HG02852 (cell line): ENCODE results near the gene ZNF385B.

ENCODE experiments used
- ATAC-seq: cut with Tn5 transposase; IDR thresholded peaks from one replicate; pipeline ENCODE4 v1.9.1; 2021; ENCODE audit warnings: mild to moderate bottlenecking, moderate library complexity; ENCODE audit not compliant: unreplicated experiment

The ZNF385B gene

DNA sequence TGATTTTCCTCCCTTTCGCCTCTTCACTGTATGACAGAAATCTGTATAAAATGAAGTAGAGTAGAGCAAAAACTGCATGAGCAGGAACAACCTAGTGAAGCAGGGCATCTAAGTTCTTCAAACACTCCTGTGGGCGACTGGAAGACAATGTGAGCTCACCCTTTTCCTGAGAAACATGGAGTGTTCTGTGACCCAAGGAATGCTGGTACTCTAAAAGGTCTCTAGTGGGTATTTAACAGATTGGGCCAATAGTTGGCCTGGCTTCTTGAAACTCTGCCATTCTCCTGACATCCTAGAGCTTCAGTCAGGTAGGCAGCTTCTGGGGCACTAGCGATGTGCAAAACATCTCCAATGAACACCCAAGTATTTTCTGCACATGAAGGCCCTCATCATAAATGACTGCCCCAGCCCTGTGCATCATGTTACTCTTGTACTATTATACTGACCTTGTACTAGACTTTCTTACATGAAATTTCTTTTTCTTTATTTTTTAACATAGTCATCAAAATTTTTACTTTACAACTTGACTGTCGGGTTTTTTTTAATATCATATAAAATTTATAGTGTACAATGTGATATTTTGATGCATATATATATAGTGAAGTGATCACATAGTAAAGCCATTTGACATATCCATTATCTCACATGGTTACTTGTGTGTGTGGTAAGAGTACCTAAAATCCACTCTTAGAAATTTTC is 302.2 kb downstream of the ZNF385B start:
- ATAC-seq, result no peak

DNA sequence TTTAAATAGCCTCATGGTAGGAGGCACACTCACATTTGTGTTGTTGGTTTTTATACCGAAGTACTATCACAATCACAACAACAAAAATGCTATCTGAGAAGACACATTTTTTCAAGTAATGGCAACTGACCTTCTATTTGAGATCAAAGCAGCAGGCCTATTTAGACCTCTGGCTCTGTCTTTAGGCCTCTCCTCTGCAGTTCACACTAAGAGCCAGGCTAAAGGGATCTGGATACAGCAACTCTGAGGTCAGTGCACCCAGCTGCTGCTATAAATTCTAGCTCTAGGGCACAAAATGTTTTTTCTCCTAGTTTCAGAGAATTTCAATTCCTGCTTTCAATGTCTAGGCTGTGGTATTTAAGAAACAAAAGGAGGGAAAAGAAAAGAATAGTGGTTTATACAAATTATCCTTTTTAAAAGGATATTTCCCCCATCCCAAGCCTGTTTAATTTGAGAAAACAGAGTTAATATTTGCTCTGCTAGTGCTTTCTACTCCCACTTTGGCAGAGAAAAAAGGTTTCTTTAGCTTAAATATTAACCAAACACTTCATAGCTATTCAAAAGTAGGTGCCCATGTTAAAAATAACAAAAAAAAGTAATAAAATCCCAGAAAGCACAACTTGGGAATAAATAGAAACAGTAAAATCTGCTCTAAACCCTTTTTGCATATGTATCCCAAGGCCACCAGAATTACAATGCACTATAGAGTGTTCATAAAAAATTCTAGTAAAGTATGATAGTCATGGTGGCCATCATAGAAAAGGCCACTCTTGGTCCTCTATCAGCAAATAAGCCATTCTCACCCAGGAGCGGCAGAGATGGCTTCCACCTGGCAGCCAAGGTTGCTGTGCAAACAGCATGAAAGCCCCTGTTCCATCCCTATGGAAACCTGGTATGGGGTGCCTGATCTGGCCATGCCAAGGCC is 303.1 kb downstream of the ZNF385B start:
- no peak for ATAC-seq

DNA sequence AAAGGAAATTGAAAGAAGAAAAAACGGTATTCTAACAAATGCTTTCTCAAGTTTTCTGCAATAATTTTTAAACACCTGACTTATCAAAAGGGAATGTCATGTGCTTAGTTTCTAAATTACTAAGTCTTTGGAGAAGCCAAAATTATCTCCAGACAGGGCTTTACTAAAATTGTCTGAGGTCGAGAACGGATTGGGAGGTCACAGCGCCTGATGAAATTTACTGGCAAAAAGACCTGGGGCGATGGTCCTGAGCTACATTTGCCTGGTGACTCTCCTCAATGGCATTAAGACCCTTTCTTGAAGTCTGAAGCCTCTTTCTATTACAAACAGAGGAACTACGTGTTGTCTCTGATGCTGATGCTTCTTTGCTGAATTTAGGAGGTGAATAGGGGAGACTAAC is 305.0 kb downstream of the ZNF385B start:
- no peak for ATAC-seq

DNA sequence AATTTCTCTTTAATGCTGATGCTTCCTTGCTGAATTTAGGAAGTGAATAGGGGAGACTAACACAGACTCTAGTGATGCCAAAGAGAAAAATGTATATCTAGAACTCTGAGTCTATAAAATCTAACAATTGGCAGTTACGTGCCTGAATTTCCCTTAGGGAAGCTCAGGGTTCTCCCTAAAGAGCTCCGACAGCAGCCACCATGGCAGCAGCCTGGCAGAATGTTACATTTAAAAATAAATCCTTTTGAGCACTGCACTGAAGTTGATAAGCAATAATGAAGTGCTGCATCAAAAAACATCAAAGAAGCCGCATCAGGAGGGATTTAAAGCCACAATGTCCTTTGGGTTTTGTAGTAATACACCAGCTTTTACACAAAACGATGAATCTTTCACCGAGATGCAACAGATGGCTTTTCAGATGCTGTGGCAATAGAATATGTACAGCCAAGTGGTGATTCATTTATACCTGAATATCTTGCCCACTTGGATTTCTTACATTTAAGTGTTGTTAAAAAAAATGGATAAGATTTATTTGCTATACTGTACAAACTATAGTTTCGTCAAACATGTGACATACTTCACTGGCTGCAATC is 305.6 kb downstream of the ZNF385B start:
- no peak for ATAC-seq

DNA sequence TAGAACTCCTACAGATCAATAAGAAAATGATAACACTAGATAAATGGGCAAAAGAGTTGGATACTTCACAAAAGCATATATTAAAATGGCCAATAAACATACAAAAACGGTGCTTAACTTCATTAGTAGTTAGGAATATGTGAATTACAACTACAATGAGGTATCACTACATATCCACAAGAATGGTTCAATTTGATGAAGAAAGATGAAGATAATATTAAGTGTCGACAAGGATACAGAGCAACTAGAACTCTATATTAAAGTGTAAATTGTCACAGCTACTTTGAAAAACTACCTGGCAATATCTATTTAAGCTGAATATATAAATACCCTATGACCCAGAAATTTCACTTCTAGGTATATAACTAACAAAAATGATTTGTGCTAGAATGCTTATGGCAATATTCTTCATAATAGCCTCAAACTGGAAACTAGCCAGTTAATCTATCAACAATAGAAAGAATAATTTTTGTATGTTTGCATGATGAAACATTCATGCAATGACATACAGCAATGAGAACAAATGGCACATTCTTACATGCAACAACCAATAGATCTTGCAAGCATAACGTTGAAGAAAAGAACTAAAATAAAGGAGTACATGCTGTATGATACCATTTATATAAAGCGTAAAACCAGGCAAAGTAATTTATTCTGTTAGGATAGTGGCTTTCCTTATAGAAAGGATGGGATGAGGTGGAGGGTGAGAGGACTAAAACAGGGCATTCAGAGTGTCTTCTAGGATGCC is 306.6 kb downstream of the ZNF385B start:
- ATAC-seq, result no peak

DNA sequence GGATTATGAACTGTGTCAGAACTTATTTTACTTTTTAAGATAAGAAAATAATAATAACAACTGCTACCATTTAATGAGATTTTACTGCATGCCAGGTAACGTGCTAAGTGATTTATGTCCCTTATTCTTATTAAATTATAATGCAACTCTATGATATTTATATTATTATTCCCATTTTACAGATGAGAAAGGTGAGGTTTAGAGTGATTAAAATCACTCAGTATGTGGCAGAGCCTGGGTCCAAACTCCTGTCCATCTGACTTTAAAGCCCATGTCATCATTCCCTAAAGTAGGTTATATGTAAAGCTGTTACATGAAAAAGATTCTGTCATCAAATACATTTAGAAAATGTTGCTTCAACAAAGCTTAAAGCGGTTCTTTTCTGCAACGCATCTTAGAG is 308.0 kb downstream of the ZNF385B start:
- no peak for ATAC-seq

DNA sequence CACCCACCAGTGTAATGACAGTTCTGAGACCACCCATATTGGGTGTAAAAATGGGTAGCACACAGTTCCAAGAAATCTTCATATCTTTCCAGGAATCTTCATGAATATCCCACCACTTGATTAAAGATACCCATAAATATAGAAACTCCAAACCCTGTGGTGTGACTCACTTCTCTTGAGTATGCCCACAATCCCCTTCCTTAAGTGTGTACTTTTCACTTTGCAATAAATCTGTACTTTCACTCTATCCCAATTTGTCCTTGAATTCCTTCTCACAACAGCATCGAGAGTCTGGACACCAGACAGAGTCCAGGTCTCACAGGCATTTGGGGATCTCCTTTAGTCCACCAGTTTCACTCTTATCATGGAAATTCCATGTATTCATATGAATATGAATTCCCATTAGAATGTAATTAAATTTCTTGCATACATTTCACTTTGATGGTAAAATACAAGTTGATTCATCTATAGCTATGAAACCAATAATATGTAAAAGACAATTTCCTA is 309.8 kb downstream of the ZNF385B start:
- ATAC-seq, result no peak

DNA sequence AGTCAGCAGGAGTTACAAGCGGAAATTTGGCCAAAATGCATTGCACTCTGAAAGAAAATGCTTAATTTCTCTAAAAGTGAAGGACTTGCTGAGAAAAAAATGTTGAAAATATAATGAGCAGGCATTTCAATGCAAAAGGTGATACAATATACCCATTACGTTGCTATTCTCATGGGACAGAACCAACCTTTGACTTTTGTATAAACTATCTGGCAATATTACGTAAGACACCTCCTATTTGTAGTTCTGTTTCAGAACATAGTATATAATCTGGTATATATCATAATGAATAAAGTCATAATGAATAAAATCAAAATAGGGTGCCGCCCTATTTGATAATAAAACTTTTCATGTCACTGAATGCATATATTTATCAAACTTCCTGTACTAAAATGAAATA is 310.6 kb downstream of the ZNF385B start:
- no peak for ATAC-seq

DNA sequence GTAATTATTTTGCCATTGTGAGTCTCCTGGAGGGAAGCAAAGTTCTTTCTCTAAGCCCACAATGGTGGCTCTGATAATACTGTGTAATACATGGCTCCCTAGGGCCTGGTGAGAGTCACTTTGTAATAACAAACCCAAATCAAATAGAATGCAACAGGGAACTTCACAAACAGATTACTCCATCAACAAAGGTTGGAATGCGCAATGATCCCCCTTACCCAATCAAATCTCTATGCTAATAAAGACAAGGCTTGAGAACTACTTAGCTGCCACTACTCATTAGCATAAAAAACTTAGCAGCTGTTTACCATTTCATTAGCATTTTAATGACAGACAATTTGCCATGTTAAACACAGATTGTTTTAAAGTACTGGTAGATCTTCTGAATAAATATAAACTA is 311.2 kb downstream of the ZNF385B start:
- ATAC-seq, result no peak

DNA sequence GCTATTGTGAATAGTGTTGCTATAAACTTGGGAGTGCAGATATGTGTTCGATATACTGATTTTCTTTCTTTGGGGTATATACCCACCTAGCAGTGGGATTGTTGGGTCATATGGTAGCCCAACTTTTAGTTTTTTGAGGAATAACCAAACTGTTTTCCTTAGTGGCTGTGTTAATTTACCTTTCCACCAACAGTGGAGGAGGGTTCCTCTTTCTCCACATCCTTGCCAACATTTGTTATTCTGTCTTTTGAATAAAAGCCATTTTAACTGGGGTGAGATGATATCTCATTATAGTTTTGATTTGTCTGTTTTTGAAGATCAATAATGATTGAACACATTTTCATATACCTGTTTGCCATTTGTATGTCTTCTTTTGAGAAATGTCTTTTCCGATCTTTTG is 314.8 kb downstream of the ZNF385B start:
- no peak for ATAC-seq

DNA sequence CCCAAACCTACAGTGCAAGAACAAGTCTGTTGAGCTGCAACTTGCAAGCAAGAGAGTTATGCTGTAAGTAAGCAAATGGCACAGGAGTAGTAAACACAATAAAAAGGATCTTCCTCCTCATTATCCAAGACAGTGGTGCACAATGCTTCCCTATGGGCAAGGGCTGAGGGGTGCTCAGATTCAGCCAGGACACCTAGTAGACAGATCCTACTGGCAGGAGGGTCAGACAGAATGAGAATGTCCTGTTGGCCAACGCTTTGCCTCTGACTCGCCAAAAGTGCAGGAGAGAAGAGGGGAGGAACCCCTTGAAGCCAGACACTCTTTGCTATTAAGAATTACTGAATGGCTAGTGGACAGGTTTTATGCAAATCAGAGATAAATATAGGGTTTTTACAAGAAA is 316.4 kb downstream of the ZNF385B start:
- ATAC-seq, result no peak

DNA sequence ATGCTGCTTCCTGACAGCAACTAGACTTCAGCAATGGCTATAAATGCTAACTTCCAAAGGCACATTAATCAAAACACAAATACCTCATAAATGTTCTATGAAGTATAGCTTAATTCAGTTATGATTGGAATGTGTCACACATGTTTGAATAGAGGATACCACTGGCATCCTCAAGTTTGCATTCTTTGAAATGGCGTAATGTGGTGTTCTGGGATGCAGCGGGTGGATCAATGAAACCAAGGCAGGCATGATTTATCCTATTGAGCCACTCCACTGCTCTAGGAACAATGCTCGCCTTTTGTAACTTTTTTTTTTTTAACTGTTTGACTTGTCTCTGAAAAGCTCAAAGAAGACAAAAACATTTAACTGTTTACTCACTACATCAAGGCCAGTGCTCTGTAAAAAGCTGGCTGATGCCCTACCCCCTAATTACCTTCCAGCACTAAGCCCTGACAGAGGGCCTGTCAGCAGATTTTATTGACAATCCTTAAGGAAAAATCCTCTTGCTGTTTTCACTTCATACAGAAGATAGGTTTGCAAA is 318.0 kb downstream of the ZNF385B start:
- ATAC-seq, result no peak

DNA sequence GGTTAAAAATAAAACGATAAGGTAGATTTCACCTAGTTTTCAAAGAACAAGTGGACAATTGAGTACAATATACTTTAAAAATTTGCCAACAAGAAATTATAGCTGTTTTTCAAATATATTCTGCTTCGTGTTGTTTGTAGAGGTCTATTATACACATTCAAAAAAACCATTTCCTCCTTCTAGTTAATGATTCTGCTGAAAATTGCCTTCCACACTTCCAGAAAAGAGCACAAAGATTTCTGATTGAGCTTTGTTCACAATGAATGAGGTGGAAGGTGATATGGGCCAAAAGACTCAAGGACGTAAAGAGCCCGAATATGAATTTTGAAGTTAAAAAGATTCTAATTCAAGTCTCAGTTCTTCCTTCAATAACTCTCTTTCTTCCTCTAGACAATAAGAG is 319.8 kb downstream of the ZNF385B start:
- no peak for ATAC-seq

DNA sequence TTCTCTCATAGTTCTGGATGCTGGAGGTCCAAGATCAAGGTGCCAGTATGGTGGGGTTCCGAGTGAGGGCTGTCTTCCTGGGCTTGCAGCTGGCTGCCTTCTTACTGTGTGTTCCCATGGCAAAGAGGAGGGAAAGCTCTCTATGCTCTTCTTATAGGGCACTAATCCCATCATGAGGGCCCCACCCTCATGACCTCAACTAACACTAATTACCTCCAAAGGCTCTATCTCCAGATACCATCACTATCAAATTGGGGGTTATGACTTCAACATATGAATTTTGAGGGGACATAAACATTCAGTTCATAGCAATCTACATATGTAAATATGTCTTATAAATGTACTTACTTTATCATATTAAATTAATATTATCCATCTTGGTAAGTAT is 322.3 kb downstream of the ZNF385B start:
- ATAC-seq, result no peak

DNA sequence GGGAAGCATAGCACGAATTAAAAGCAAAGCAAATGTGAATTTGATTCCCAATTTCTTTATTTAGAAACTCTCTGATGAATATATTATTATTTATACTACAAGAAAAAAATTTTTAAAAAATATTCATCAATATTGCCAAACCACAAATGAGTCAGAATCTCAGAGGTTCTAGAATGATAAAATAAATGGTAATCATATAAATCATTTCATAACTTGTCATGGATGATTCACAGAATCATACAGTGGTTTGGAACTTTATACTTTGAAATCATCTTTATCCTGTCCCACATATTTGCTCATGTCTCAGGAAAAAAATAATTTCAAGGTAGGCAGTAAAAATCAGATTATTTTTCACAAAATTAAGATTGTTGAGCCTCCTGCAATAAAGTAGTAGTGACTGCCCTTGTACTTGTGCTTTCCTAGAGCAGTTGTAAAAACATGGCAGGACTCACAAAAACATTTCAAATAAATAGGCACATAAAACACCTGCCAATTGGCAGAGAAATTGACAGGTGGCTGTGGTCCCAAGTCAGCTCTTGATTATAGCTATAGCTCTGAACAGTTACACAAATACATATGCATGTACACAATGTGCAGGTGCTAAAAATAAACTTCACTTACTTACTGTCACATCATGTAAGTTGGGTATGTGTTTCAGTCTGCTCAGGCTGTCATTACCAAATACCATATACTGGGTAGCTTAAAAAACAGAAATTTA is 322.8 kb downstream of the ZNF385B start:
- no peak for ATAC-seq

DNA sequence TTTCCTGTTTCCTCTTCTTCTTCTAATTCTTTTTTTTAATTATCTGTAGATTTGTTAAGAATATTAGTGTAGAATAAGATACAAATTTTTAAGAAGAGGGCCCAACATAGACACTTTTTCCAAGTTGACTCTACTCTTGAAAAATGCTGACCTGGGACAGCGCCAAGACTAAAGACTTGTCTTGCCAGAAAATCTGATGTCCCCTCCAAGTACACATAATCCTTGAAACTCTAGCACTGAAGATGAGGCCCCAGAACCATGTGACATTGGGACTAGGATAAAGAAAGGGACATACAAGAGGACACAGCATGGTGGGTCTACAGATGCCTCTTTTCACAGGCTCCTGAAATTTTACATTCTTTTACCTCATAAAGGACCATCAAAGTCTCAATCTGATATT is 325.2 kb downstream of the ZNF385B start:
- no peak for ATAC-seq

DNA sequence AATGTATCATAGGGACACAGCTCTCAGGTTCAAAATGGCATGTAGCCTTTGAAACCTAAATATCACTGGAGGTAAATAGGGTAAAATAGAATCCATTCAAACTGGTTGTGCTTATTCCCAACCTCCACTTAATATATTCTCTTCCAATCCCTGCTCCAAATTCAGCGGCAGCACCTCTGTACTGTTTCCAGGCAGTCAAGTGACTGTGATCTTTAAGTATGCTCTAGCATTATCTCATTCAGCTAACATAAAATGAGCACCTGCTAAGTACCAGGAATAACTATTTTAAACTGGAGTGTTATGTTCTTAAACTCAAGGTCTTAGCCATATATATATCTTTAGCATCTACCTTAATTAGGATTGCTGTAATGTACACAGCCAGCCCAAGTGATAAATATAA is 327.5 kb downstream of the ZNF385B start:
- ATAC-seq, result no peak

DNA sequence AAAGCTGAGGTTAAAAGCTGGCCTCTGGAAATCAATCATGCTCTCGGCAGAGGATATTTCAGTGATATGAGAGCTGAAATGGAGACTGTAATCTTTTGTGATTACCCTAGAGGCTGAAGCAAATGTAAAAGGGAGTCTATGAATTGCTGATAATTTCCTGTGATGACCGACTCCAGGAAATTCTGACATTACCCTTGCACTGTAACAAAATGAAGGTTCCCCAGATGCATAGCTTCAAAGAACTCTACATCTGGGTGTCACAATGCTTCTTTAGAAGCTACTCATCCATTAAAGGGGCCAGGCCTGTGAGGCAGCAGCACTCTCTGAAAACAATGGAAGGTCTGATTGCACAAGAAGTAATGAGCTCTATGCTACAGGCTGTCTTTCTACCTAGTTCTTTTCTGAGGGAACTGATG is 328.5 kb downstream of the ZNF385B start:
- ATAC-seq, result no peak

DNA sequence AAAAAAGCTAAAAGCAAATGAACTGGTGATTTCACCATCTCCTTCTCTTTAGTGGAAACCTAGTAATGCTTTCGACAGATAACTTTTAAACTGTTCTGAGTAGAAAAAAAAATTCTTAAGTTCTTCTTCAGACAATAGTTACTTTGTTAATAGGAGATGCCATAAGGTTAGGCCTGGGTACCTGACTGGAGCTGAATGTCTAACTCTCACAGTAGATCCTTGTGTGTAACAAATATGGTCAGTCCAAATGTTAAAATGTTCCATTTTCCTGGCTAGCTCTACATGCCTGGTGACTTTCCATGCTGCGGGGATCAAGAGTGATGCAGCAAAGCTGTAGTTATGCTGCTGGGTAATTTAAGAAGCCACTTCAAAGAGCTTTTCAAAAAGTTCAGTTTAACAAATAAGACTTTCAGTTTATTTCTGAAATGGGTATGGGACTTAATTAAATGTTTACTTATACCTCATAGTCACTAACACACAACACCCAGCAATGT is 332.8 kb downstream of the ZNF385B start:
- ATAC-seq, result no peak

DNA sequence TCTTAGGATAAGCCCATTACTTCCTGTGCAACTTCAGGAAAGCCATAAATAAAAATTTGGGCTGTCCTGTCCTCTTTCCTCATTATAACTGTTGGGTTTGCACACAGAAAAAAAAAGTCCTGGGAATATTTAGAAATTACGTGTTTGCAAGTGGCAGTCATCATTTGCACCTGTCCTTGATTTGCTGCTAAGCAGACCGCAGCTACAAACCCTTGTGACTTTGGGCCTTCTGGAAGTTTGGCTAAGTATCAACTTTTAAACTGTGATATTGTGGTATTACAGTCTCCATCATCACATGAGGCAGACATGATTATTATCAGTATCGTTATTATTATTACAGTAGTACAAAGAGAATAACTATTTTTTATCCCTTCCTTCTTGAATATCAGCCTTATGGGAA is 336.1 kb downstream of the ZNF385B start:
- no peak for ATAC-seq
